Measurements from ENCODE around the gene JAK3.

Gene JAK3

DNA sequence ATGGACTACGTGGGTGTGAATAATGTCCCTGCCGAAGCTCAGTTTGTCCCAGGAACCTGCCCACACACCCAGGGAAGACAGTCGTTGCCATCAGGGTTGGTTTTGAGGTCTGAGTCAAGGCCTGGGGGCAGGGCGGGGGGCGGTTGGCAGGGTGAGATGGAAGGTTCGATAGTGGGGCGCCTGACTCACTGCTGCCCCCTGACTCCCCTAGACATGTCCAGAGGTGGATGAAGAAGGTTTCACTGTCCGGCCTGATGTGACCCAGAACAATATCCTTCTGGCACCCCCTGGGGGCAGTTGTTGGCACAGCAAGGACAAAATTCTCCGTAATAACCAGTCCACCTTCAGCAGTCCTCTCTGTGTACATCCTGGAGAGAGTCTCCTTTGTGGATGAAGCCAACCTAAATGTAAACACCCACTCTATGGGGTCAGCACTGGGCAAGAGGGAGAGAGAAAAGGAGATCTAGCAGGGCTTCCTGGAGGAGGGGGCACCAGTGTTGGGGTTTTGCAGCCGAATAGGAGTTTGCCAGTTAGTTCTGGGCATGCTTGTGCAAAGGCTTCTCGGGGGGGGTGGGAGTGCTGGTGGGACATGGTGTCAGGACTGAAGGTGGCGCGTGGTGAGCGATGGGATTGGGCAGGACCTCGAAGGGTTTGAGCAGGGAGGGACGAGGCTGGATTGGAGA is 72.4 kb downstream of the JAK3 start:
- no peak for FAIRE-seq

Measured in A204.1 (cell line).